WERI-Rb-1 (cell line): ENCODE measurements around the gene OTOS.

Experiments
- DNase-seq: peaks from one replicate; pipeline ENCODE4 v3.0.0-alpha.2; 2020
- H3K27ac ChIP-seq: fragments of 250-450 bp; sonication (Bioruptor Pico); 2 replicates; pipeline ENCODE4 v1.5.1; 2020; ENCODE audit warnings: mild to moderate bottlenecking, moderate library complexity
- H3K27me3 ChIP-seq: fragments of 250-450 bp; sonication (Bioruptor Pico); 2 replicates; pipeline ENCODE4 v1.5.1; 2021; ENCODE audit warnings: mild to moderate bottlenecking, low read depth, moderate library complexity; ENCODE audit not compliant: insufficient read depth, severe bottlenecking
- H3K36me3 ChIP-seq: fragments of 250-450 bp; sonication (Bioruptor Pico); 2 replicates; pipeline ENCODE4 v1.5.1; 2020; ENCODE audit warnings: mild to moderate bottlenecking, moderate library complexity
- H3K4me3 ChIP-seq: 2 replicates; pipeline ENCODE4 v1.5.1; 2011; ENCODE audit warnings: low read depth, mild to moderate bottlenecking, control low read depth, low read length
- H3K9me3 ChIP-seq: fragments of 250-450 bp; sonication (Bioruptor Pico); 2 replicates; pipeline ENCODE4 v1.5.1; 2021; ENCODE audit warnings: mild to moderate bottlenecking, moderate library complexity; ENCODE audit not compliant: severe bottlenecking
- TF ChIP-seq, protein P1 (sequence below): IDR thresholded peaks from 2 replicates; pipeline ENCODE4 v1.5.1; 2011; ENCODE audit warnings: low read depth, mild to moderate bottlenecking, control low read depth, inconsistent platforms, low read length

The OTOS gene

DNA sequence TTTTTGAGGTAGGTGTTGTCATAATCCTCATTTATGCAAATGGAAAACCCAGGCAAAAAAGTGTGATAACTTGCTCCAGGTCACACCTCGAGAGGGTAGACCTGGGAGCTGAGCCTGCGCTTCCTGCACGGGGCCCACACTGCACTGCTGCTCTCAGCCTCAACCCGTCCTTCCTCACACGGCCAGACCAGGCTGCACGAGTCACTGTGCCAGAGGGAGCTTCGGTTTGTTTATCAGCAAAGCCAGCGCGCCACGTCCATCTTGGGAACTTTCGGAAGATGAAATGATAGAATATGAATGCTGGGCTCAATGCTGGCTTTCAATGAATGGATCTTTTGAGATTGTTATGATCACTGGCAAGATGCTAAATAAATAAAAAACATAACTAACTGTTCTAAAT, 18.8 kb downstream of the OTOS start:
- no peak for DNase-seq
- Histone ChIP-seq H3K9me3 (peaks cover 6% of the 10 kb centered on the region), H3K4me3 (no peak overlapping the region), H3K27ac (no peak overlapping the region), H3K27me3 (peaks cover 27% of the 10 kb centered on the region), H3K36me3 (no peaks in the 10 kb centered on the region)
- TF ChIP-seq, protein P1, sequence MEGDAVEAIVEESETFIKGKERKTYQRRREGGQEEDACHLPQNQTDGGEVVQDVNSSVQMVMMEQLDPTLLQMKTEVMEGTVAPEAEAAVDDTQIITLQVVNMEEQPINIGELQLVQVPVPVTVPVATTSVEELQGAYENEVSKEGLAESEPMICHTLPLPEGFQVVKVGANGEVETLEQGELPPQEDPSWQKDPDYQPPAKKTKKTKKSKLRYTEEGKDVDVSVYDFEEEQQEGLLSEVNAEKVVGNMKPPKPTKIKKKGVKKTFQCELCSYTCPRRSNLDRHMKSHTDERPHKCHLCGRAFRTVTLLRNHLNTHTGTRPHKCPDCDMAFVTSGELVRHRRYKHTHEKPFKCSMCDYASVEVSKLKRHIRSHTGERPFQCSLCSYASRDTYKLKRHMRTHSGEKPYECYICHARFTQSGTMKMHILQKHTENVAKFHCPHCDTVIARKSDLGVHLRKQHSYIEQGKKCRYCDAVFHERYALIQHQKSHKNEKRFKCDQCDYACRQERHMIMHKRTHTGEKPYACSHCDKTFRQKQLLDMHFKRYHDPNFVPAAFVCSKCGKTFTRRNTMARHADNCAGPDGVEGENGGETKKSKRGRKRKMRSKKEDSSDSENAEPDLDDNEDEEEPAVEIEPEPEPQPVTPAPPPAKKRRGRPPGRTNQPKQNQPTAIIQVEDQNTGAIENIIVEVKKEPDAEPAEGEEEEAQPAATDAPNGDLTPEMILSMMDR = no peak

DNA sequence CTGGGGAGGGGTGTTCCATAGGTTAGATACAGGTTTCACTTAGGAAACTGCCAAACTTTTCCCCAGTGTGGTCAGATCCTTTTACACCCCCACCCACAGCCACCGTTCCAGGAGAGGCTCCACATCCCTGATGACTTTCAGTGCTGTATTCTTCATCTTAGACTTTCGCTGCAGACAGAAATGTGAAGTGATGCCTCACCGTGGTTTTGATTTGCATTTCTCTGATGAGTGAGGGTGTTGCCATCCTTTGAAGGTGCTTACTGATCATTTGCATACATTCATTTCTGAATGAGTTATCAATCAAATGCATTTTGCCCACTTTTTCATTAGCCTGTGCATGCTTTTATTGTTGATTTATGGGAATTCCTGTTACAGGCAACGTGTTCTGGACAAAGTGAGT, 19.3 kb downstream of the OTOS start:
- no peak for DNase-seq
- TF ChIP-seq, protein P1 = no peak
- H3K4me3 ChIP-seq = no peak overlapping the region
- H3K36me3 ChIP-seq = no peaks in the 10 kb centered on the region
- no peak overlapping the region for H3K27ac ChIP-seq
- H3K9me3 ChIP-seq = peaks cover 6% of the 10 kb centered on the region
- peaks cover 32% of the 10 kb centered on the region for H3K27me3 ChIP-seq

DNA sequence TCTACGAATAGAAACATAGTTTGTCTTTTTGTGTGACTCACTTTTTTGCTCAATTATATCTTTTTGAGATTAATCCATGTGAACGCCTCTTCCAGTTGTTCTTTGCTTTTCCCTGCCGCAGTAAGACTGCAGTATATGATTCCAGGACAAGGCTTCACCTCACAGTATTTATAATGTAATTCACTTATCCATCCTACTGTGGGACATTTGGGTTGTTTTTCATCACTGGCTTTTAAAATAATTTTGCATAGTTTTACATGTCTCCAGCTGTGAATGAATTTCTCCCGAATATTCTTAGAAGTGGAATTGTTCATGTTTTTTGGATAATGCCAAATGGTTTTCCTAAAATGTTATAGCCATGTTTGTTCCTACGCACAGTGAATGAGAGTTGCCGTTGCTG, 26.2 kb downstream of the OTOS start:
- no peak overlapping the region for H3K4me3 ChIP-seq
- TF ChIP-seq, protein P1 = no peak
- DNase-seq = no peak
- H3K9me3 ChIP-seq = peaks cover 6% of the 10 kb centered on the region
- H3K27me3 ChIP-seq = peaks cover 74% of the 10 kb centered on the region
- H3K36me3 ChIP-seq = no peaks in the 10 kb centered on the region
- no peak overlapping the region for H3K27ac ChIP-seq

DNA sequence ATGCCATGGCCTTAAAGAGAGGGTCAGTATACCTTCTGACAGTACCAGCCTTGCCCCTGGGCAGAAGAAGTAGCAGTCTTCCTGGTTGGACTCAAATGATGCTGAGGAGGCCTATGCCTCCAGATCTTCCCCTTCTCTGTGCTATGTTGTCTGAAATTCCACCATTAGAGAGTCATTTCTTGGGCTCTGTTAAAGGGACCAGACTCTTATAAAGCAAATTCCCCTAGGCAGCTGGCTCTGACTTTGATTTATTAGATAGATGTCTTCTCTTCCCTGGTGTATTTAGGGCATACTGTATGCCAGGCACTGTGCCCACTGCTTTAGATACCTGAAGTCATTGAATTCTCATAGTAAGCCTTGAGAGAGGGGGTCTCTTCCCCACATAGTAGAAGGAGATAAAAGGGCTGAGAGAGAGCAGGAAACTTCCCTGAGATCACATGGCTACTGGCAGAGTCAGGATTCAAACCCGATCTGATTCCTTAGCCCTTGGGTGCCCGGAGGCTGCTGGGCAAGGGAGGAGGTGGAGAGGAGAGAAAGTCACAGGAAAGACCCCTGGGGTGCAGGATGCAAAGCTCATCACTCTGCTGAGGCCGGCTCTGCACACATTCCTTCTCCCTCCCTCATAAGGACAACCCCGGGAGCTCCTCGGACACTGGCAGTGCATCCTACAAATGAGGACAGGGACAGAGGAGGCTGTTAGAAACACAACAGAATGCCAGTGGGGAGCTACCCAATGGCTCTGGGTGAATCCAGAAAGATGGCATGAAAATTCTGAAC, 27.4 kb downstream of the OTOS start:
- no peak for DNase-seq
- peaks cover 76% of the 10 kb centered on the region for H3K27me3 ChIP-seq
- TF ChIP-seq, protein P1 = no peak
- H3K9me3 ChIP-seq = peaks cover 3% of the 10 kb centered on the region
- H3K36me3 ChIP-seq = no peaks in the 10 kb centered on the region
- H3K4me3 ChIP-seq = no peak overlapping the region
- no peak overlapping the region for H3K27ac ChIP-seq

DNA sequence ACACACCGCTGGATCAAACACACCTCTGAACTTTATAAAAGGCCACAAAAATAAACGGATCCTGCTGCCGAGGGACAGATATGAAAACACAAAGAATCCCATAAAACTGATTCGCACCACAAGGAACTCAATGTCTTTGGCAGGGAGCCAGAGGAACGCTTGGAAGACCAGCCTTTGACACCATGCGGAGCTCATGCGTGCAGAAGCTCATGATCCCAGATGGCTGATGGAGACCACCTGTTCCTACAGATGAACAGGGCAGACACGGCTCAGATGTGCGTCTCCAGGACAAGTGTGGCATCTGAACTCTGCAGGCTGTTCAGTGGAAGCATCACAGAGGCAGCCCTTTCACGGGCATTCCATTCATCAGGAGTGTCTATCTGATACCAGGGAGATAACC, 29.2 kb downstream of the OTOS start:
- H3K4me3 ChIP-seq = no peak overlapping the region
- no peak overlapping the region for H3K27ac ChIP-seq
- no peaks in the 10 kb centered on the region for H3K36me3 ChIP-seq
- TF ChIP-seq, protein P1 = no peak
- no peaks in the 10 kb centered on the region for H3K9me3 ChIP-seq
- no peak for DNase-seq
- peaks cover 78% of the 10 kb centered on the region for H3K27me3 ChIP-seq

DNA sequence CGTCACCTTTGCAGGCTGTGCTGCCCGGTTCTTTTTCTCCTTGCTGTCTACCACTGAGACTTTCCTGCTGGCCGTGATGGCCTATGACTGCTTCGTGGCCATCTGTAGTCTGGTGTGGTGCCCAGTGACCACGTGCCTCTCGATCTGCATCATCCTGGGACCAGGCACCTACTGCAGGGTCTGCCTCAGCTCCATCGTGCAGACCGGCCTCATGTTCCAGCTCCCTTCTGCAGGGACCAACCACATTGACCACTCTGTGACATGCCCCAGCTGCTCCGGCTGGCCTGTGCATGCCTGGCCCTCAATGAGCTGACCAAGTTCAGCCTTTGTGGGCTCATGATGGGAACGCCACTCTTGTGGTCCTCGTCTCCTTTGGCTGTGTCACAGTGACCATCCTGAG, 31.1 kb downstream of the OTOS start:
- TF ChIP-seq, protein P1 = no peak
- Histone ChIP-seq H3K4me3 (no peak overlapping the region), H3K27me3 (peaks cover 84% of the 10 kb centered on the region), H3K9me3 (no peaks in the 10 kb centered on the region), H3K27ac (no peak overlapping the region), H3K36me3 (no peaks in the 10 kb centered on the region)
- no peak for DNase-seq
